GM12878 (cell line): ENCODE results near the gene EIF6. TPM values are rescaled to one million over a fixed set of nuclear protein-coding genes. Genes with fewer than 3 reads are reported as not detected.

Source experiments
- ATAC-seq: fragments of 200-7000 bp; cut with Tn5 transposase; 3 replicates; pipeline ENCODE4 v1.9.1; 2020; ENCODE audit warnings: mild to moderate bottlenecking, moderate library complexity
- BruUV-seq: library from RNA; stranded (reverse); fragments of 400-500 nt; replicated peaks from 2 replicates; lab custom pipeline; 2021; lab: Mats Ljungman, UMichigan
- CTCF ChIA-PET: fragments of 300-600 bp; sonication (Branson Sonifier 250); formaldehyde crosslinking; extraction: SDS; loops from one replicate; lab custom pipeline; 2021; ENCODE audit warnings: inconsistent platforms; lab: Yijun Ruan, JAX
- POLR2A ChIA-PET: fragments of 350-600 bp; formaldehyde crosslinking; extraction: SDS; loops from one replicate; lab custom pipeline; 2021; ENCODE audit warnings: inconsistent platforms; lab: Charles Lee
- RAD21 ChIA-PET: fragments of 300-600 bp; sonication (Branson Sonifier 250); formaldehyde crosslinking; loops from one replicate; lab custom pipeline; 2023; ENCODE audit warnings: antibody characterized with exemption; ENCODE audit not compliant: unreplicated experiment; lab: Charles Lee
- SMC1A ChIA-PET: fragments of 300-600 bp; sonication (Branson Sonifier 250); formaldehyde crosslinking; loops from one replicate; lab custom pipeline; 2023; ENCODE audit not compliant: unreplicated experiment, uncharacterized antibody; lab: Charles Lee
- DNase-seq: peaks from one replicate; pipeline ENCODE4 v3.0.0-alpha.2; 2011; ENCODE audit warnings: low read depth, low spot score
- FAIRE-seq: peaks from 3 replicates; lab custom pipeline; 2011; peaks lifted over from hg19 to GRCh38; lab: Jason Lieb, UNC
- H2AFZ ChIP-seq: 2 replicates; pipeline ENCODE4 v1.6.0; 2011; ENCODE audit warnings: low read depth, low read length, control low read depth; ENCODE audit not compliant: control insufficient read depth
- H3K27ac ChIP-seq: 2 replicates; pipeline ENCODE4 v1.5.1; 2011; ENCODE audit warnings: control low read depth; ENCODE audit not compliant: control insufficient read depth, insufficient read depth
- H3K27me3 ChIP-seq, 2 experiments: replicated peaks in 1 of 2; 2 replicates each; pipeline versions ENCODE4 v1.6.0 to v1.6.1; 2011; ENCODE audit warnings: low read length in 1 of 2; ENCODE audit not compliant: control insufficient read depth in 2 of 2, insufficient read depth in 2 of 2
- H3K36me3 ChIP-seq, 2 experiments: 2 replicates each; pipeline ENCODE4 v1.5.1; 2011; ENCODE audit warnings: low read length in 1 of 2; ENCODE audit not compliant: control insufficient read depth in 2 of 2, insufficient read depth in 2 of 2
- H3K4me1 ChIP-seq: 2 replicates; pipeline ENCODE4 v1.6.1; 2011; ENCODE audit warnings: mild to moderate bottlenecking, low read length, moderate library complexity, mixed read lengths; ENCODE audit not compliant: control insufficient read depth, insufficient read depth
- H3K4me2 ChIP-seq: 2 replicates; pipeline ENCODE4 v1.6.0; 2011; ENCODE audit warnings: control low read depth; ENCODE audit not compliant: control insufficient read depth, insufficient read depth
- H3K4me3 ChIP-seq: fragments of 200-600 bp; sonication (generic); 2 replicates; pipeline ENCODE4 v1.5.1; 2016
- H3K79me2 ChIP-seq: 2 replicates; pipeline ENCODE4 v1.6.0; 2011; ENCODE audit warnings: low read length; ENCODE audit not compliant: control insufficient read depth, insufficient read depth
- H3K9ac ChIP-seq: 2 replicates; pipeline ENCODE4 v1.8.0; 2011; ENCODE audit warnings: low read length, control low read depth, mixed read lengths; ENCODE audit not compliant: control insufficient read depth, insufficient read depth
- H3K9me3 ChIP-seq: replicated peaks from 3 replicates; pipeline ENCODE4 v1.5.1; 2011; ENCODE audit warnings: mild to moderate bottlenecking, low read length; ENCODE audit not compliant: control insufficient read depth, insufficient read depth
- H4K20me1 ChIP-seq: 2 replicates; pipeline ENCODE4 v1.6.0; 2011; ENCODE audit not compliant: control insufficient read depth, insufficient read depth
- BRCA1 ChIP-seq: IDR thresholded peaks from 2 replicates; pipeline ENCODE4 v1.6.1; 2011; ENCODE audit warnings: low read depth, low read length, improper control_type of control experiment
- FOXK2 ChIP-seq: fragments of 450-650 bp; IDR thresholded peaks from 2 replicates; pipeline ENCODE4 v1.6.1; 2017; ENCODE audit warnings: mild to moderate bottlenecking, moderate library complexity
- GATAD2B ChIP-seq: fragments of 450-650 bp; conservative IDR thresholded peaks from 2 replicates; pipeline ENCODE4 v1.6.1; 2017; ENCODE audit warnings: low read depth, mild to moderate bottlenecking, moderate library complexity
- IKZF2 ChIP-seq, 2 experiments: fragments of 450-650 bp; IDR thresholded peaks; 2 replicates each; pipeline ENCODE4 v1.6.1; 2017; ENCODE audit warnings: mild to moderate bottlenecking in 2 of 2, moderate library complexity in 2 of 2
- KAT2A ChIP-seq: conservative IDR thresholded peaks from 2 replicates; pipeline ENCODE4 v1.6.1; 2011; ENCODE audit warnings: low read depth, low read length; ENCODE audit not compliant: control insufficient read depth
- NR2C1 ChIP-seq: fragments of 450-650 bp; IDR thresholded peaks from 2 replicates; pipeline ENCODE4 v1.6.1; 2017; ENCODE audit warnings: antibody characterized with exemption, mild to moderate bottlenecking, moderate library complexity
- PAX5 ChIP-seq: IDR thresholded peaks from 2 replicates; pipeline ENCODE4 v1.6.1; 2011; ENCODE audit warnings: low read depth, low read length, borderline replicate concordance
- PKNOX1 ChIP-seq: fragments of 450-650 bp; IDR thresholded peaks from 2 replicates; pipeline ENCODE4 v1.6.1; 2016; ENCODE audit warnings: mild to moderate bottlenecking
- SREBF2 ChIP-seq: IDR thresholded peaks from 2 replicates; pipeline ENCODE4 v1.6.1; 2012; ENCODE audit warnings: mild to moderate bottlenecking, low read length
- SUZ12 ChIP-seq: fragments of 200-600 bp; sonication (generic); IDR thresholded peaks from one replicate; pipeline ENCODE4 v1.6.1; 2018; ENCODE audit warnings: antibody characterized with exemption, mild to moderate bottlenecking; ENCODE audit not compliant: unreplicated experiment
- TBL1XR1 ChIP-seq: IDR thresholded peaks from 2 replicates; pipeline ENCODE4 v1.6.1; 2012; ENCODE audit warnings: low read depth, low read length, improper control_type of control experiment
- ZBED1 ChIP-seq: IDR thresholded peaks from 2 replicates; pipeline ENCODE4 v1.6.1; 2016; ENCODE audit warnings: borderline replicate concordance
- ZBTB4 ChIP-seq: fragments of 450-650 bp; formaldehyde crosslinking; IDR thresholded peaks from 2 replicates; pipeline ENCODE4 v1.4.0; 2022; ENCODE audit warnings: mild to moderate bottlenecking, moderate library complexity
- WGBS: methylation state at CpG from one replicate; pipeline ENCODE4 v1.1.6; 2016; ENCODE audit warnings: low lambda C conversion rate; ENCODE audit not compliant: insufficient replicate concordance, insufficient coverage; ENCODE audit errors: missing lambda C conversion rate; 5-methylcytosine and 5-hydroxymethylcytosine counted together
- in situ Hi-C: fragments of 300-500 bp; cut with MboI; formaldehyde crosslinking; loops from 9 replicates; pipeline ENCODE4 v1.14.3; 2018; ENCODE audit warnings: mixed read lengths
- intact Hi-C: fragments of 100-400 bp; cut with micrococcal nuclease; formaldehyde crosslinking; loops from one replicate; pipeline ENCODE4 v1.14.2; 2022; ENCODE audit not compliant: unreplicated experiment
- polyA plus RNA-seq, 11 experiments: library from polyadenylated mRNA; depleted of rRNA in 4 of 11; unstranded in 6 of 11; stranded (reverse) in 5 of 11; fragments of >200 nt; fragmentation: Nextera tagmentation in 4 of 11; fragmentation: Illumina TruSeq in 1 of 11; extraction: Ambion mirVana in 4 of 11; extraction: Trizol in 1 of 11; gene quantifications; 1 replicate in 1 of 11; 2 replicates in 10 of 11; pipeline versions ENCODE4 v1.2.1 to v1.2.3, GENCODE V29; 2011 to 2016; ENCODE audit warnings: inconsistent platforms in 2 of 11, missing spikeins in 2 of 11, low read depth in 1 of 11
- total RNA-seq, 4 experiments: library from RNA; depleted of rRNA in 3 of 4; stranded (reverse); fragments of >200 nt in 3 of 4; fragmentation: Illumina TruSeq in 1 of 4; extraction: Trizol in 1 of 4; gene quantifications; 2 replicates each; pipeline versions ENCODE4 v1.2.1 to v1.2.3, GENCODE V29; 2013 to 2021
- TF ChIP-seq, protein P1 (sequence below): fragments of 450-650 bp; conservative IDR thresholded peaks from 2 replicates; pipeline ENCODE4 v1.6.1; 2017; ENCODE audit warnings: mild to moderate bottlenecking, moderate library complexity
- TF ChIP-seq, protein P2 (sequence below): IDR thresholded peaks from 2 replicates; pipeline ENCODE4 v1.6.1; 2011; ENCODE audit warnings: borderline replicate concordance, low read depth, mild to moderate bottlenecking, moderate library complexity, mixed read lengths, low read length; ENCODE audit not compliant: insufficient read depth; ENCODE audit errors: extremely low read length
- TF ChIP-seq, protein P3 (sequence below): fragments of 450-650 bp; IDR thresholded peaks from 2 replicates; pipeline ENCODE4 v1.6.1; 2018; ENCODE audit warnings: borderline replicate concordance, mild to moderate bottlenecking; ENCODE audit not compliant: partially characterized antibody

The EIF6 gene
- total and polyA plus RNA-seq, 10 of the 15 experiments (the other 5 are each of a cell fraction or from before 2014, with no cell fraction given): 127 to 607 (median 197) TPM

GRCh38 chr20:35295674-35296073, 11.1 kb upstream of the EIF6 start:
- CTCF ChIA-PET: interaction anchor here (0.9 to 1.9 kb wide), 2 partner anchors 9 to 152 kb away, joined by 3 to 5 read pairs; no protein-coding TSS in a partner anchor
- no peak for TF ChIP-seq NR2C1
- no peak for TF ChIP-seq GATAD2B
- TF ChIP-seq KAT2A: no peak
- TF ChIP-seq ZBTB4: no peak
- no peak for TF ChIP-seq PKNOX1
- TF ChIP-seq, protein P1, sequence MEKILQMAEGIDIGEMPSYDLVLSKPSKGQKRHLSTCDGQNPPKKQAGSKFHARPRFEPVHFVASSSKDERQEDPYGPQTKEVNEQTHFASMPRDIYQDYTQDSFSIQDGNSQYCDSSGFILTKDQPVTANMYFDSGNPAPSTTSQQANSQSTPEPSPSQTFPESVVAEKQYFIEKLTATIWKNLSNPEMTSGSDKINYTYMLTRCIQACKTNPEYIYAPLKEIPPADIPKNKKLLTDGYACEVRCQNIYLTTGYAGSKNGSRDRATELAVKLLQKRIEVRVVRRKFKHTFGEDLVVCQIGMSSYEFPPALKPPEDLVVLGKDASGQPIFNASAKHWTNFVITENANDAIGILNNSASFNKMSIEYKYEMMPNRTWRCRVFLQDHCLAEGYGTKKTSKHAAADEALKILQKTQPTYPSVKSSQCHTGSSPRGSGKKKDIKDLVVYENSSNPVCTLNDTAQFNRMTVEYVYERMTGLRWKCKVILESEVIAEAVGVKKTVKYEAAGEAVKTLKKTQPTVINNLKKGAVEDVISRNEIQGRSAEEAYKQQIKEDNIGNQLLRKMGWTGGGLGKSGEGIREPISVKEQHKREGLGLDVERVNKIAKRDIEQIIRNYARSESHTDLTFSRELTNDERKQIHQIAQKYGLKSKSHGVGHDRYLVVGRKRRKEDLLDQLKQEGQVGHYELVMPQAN: no peak
- no peak for TF ChIP-seq PAX5
- TF ChIP-seq, protein P2, sequence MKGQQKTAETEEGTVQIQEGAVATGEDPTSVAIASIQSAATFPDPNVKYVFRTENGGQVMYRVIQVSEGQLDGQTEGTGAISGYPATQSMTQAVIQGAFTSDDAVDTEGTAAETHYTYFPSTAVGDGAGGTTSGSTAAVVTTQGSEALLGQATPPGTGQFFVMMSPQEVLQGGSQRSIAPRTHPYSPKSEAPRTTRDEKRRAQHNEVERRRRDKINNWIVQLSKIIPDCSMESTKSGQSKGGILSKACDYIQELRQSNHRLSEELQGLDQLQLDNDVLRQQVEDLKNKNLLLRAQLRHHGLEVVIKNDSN: no peak
- TF ChIP-seq BRCA1: no peak
- no peak for TF ChIP-seq ZBED1
- no peak for TF ChIP-seq SUZ12
- TF ChIP-seq IKZF2 (IDR thresholded peaks at IDR 0.05): no peak
- TF ChIP-seq, protein P3, sequence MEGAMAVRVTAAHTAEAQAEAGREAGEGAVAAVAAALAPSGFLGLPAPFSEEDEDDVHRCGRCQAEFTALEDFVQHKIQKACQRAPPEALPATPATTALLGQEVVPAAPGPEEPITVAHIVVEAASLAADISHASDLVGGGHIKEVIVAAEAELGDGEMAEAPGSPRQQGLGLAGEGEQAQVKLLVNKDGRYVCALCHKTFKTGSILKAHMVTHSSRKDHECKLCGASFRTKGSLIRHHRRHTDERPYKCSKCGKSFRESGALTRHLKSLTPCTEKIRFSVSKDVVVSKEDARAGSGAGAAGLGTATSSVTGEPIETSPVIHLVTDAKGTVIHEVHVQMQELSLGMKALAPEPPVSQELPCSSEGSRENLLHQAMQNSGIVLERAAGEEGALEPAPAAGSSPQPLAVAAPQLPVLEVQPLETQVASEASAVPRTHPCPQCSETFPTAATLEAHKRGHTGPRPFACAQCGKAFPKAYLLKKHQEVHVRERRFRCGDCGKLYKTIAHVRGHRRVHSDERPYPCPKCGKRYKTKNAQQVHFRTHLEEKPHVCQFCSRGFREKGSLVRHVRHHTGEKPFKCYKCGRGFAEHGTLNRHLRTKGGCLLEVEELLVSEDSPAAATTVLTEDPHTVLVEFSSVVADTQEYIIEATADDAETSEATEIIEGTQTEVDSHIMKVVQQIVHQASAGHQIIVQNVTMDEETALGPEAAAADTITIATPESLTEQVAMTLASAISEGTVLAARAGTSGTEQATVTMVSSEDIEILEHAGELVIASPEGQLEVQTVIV: no peak
- TF ChIP-seq SREBF2: no peak
- no peak for TF ChIP-seq FOXK2
- no peak for TF ChIP-seq TBL1XR1

More at GRCh38 chr20:35295674-35296073, 11.1 kb upstream of the EIF6 start:
- no peak for FAIRE-seq
- DNase-seq: no peak
- no TSS peak for BruUV-seq
- ChIA-PET RAD21 (no interaction called here), SMC1A (no interaction called here), POLR2A (no interaction called here)
- in situ Hi-C loops: no loop called here
- no peaks in the 10 kb centered on the region for H3K79me2 ChIP-seq
- no peaks in the 10 kb centered on the region for H3K9me3 ChIP-seq
- no peak overlapping the region for H3K27ac ChIP-seq
- H3K27me3 ChIP-seq: no peaks in the 10 kb centered on the region
- no peaks in the 10 kb centered on the region for H3K36me3 ChIP-seq
- H4K20me1 ChIP-seq: no peaks in the 10 kb centered on the region
- intact Hi-C loops: no loop called here
- H3K9ac ChIP-seq: no peak overlapping the region
- 55% methylated on average over 8 of the region's 8 CpGs for WGBS
- H2AFZ ChIP-seq: no peak overlapping the region
- ATAC-seq: no peak
- no peaks in the 10 kb centered on the region for H3K4me1 ChIP-seq
- no peak overlapping the region for H3K4me2 ChIP-seq
- H3K4me3 ChIP-seq: no peak overlapping the region
